Caco-2 (cell line): ENCODE measurements around the gene UGGT2. TPM values are rescaled to one million over a fixed set of nuclear protein-coding genes. Genes with fewer than 3 reads are reported as not detected.

Source experiments
- BruUV-seq: library from RNA; stranded (reverse); fragments of 400-500 nt; replicated peaks from 2 replicates; lab custom pipeline; 2021; lab: Mats Ljungman, UMichigan
- CTCF ChIA-PET: fragments of 300-600 bp; sonication (Branson Sonifier 250); formaldehyde crosslinking; loops from one replicate; lab custom pipeline; 2022; ENCODE audit warnings: antibody characterized with exemption; lab: Charles Lee
- POLR2A ChIA-PET: fragments of 300-600 bp; sonication (Branson Sonifier 250); formaldehyde crosslinking; loops from one replicate; lab custom pipeline; 2022; ENCODE audit warnings: antibody characterized with exemption; lab: Charles Lee
- DNase-seq, 2 experiments: peaks; one replicate each; pipeline versions ENCODE4 v3.0.0 to v3.0.0-alpha.2; 2020 to 2022
- H3K27me3 ChIP-seq: replicated peaks from 2 replicates; pipeline ENCODE4 v1.6.0; 2011; ENCODE audit warnings: low read length; ENCODE audit not compliant: control insufficient read depth, insufficient read depth
- H3K36me3 ChIP-seq: 2 replicates; pipeline ENCODE4 v1.5.1; 2011; ENCODE audit warnings: low read length; ENCODE audit not compliant: control insufficient read depth, insufficient read depth
- H3K4me1 ChIP-seq: fragments of 250-450 bp; sonication (Bioruptor Pico); 2 replicates; pipeline ENCODE4 v1.5.1; 2020; ENCODE audit warnings: mild to moderate bottlenecking
- H3K4me3 ChIP-seq: 2 replicates; pipeline ENCODE4 v1.5.1; 2011; ENCODE audit warnings: low read depth, mild to moderate bottlenecking, control low read depth, low read length
- H3K9me3 ChIP-seq: fragments of 250-450 bp; sonication (Bioruptor Pico); 2 replicates; pipeline ENCODE4 v1.5.1; 2020; ENCODE audit warnings: mild to moderate bottlenecking, moderate library complexity
- H3K27ac Mint-ChIP-seq: one replicate; pipeline ENCODE4 v1.8.0; 2022; ENCODE audit warnings: mixed read lengths; ENCODE audit not compliant: unreplicated experiment
- H3K27me3 Mint-ChIP-seq: one replicate; pipeline ENCODE4 v1.8.0; 2022; ENCODE audit warnings: mixed read lengths; ENCODE audit not compliant: insufficient read depth, unreplicated experiment
- H3K36me3 Mint-ChIP-seq: one replicate; pipeline ENCODE4 v1.8.0; 2022; ENCODE audit warnings: mild to moderate bottlenecking, mixed read lengths; ENCODE audit not compliant: insufficient read depth, unreplicated experiment
- H3K4me1 Mint-ChIP-seq: one replicate; pipeline ENCODE4 v1.8.0; 2022; ENCODE audit warnings: low read depth, mixed read lengths; ENCODE audit not compliant: unreplicated experiment
- H3K4me3 Mint-ChIP-seq: one replicate; pipeline ENCODE4 v1.8.0; 2022; ENCODE audit warnings: mild to moderate bottlenecking, moderate library complexity, mixed read lengths; ENCODE audit not compliant: unreplicated experiment
- H3K9me3 Mint-ChIP-seq: one replicate; pipeline ENCODE4 v1.8.0; 2022; ENCODE audit warnings: mixed read lengths; ENCODE audit not compliant: unreplicated experiment
- intact Hi-C: fragments of 100-400 bp; cut with micrococcal nuclease; formaldehyde crosslinking; loops from one replicate; pipeline ENCODE4 v1.10.0; 2022; ENCODE audit not compliant: unreplicated experiment
- total RNA-seq: library from RNA; stranded (reverse); gene quantifications from 2 replicates; pipeline ENCODE4 v1.2.3, GENCODE V29; 2022
- TF ChIP-seq, protein P1 (sequence below), 2 experiments: fragments of 200-600 bp in 1 of 2; IDR thresholded peaks; 1 replicate in 1 of 2; 2 replicates in 1 of 2; pipeline versions ENCODE4 v1.5.1 to v1.8.0; 2011 to 2022; ENCODE audit warnings: antibody characterized with exemption in 1 of 2, control low read depth in 1 of 2, inconsistent platforms in 1 of 2, low read depth in 1 of 2, low read length in 1 of 2, mild to moderate bottlenecking in 1 of 2, moderate library complexity in 1 of 2; ENCODE audit not compliant: insufficient read depth in 1 of 2, severe bottlenecking in 1 of 2, unreplicated experiment in 1 of 2

Gene UGGT2
- total RNA-seq, 1 experiment from 2014 or later: 35.5 TPM

DNA sequence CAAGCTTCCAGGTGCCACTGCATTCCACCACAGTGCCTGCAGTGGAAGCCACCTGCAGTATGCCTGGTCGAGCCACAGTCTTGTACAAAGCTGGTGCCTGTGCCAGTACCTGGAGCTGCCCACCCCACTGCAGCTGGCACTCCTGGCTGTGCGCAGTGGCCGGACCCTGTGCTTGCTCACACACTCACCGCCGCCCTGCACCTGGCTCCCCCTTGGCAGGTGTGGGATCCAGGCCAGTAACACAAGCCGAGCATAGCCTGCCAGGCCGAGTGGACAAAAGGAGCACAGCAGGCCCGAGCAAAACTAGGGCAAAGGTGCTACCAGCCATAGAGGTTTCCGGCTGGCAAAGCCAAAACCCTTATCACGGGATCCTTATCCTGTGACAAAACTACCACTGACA lies 18.5 kb downstream of the UGGT2 start:
- H3K9me3 ChIP-seq: no peaks in the 10 kb centered on the region
- H3K27me3 Mint-ChIP-seq: no peaks in the 10 kb centered on the region
- H3K36me3 ChIP-seq: no peaks in the 10 kb centered on the region
- ChIA-PET POLR2A (no interaction called here), CTCF (no interaction called here)
- BruUV-seq: no TSS peak
- no peaks in the 10 kb centered on the region for H3K9me3 Mint-ChIP-seq
- intact Hi-C loops: no loop called here
- TF ChIP-seq, protein P1, sequence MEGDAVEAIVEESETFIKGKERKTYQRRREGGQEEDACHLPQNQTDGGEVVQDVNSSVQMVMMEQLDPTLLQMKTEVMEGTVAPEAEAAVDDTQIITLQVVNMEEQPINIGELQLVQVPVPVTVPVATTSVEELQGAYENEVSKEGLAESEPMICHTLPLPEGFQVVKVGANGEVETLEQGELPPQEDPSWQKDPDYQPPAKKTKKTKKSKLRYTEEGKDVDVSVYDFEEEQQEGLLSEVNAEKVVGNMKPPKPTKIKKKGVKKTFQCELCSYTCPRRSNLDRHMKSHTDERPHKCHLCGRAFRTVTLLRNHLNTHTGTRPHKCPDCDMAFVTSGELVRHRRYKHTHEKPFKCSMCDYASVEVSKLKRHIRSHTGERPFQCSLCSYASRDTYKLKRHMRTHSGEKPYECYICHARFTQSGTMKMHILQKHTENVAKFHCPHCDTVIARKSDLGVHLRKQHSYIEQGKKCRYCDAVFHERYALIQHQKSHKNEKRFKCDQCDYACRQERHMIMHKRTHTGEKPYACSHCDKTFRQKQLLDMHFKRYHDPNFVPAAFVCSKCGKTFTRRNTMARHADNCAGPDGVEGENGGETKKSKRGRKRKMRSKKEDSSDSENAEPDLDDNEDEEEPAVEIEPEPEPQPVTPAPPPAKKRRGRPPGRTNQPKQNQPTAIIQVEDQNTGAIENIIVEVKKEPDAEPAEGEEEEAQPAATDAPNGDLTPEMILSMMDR (IDR thresholded peaks at IDR 0.05; ENCODE audit: insufficient read depth in 1 of 2, low read depth in 1 of 2, low read length in 1 of 2, severe bottlenecking in 1 of 2, unreplicated experiment in 1 of 2): no peak
- no peak overlapping the region for H3K4me3 ChIP-seq
- H3K4me3 Mint-ChIP-seq: no peak overlapping the region
- no peaks in the 10 kb centered on the region for H3K4me1 ChIP-seq
- no peaks in the 10 kb centered on the region for H3K27me3 ChIP-seq
- DNase-seq: no peak
- no peak overlapping the region for H3K27ac Mint-ChIP-seq
- peaks cover 5% of the 10 kb centered on the region for H3K36me3 Mint-ChIP-seq
- H3K4me1 Mint-ChIP-seq: no peaks in the 10 kb centered on the region

GRCh38 chr13:96033220-96034015 lies 19.8 kb downstream of the UGGT2 start:
- Mint-ChIP-seq H3K9me3 (no peaks in the 10 kb centered on the region), H3K27me3 (no peaks in the 10 kb centered on the region), H3K4me1 (no peaks in the 10 kb centered on the region), H3K4me3 (no peak overlapping the region), H3K27ac (no peak overlapping the region), H3K36me3 (peaks cover 5% of the 10 kb centered on the region)
- no peak for DNase-seq
- no peaks in the 10 kb centered on the region for H3K4me1 ChIP-seq
- H3K4me3 ChIP-seq: no peak overlapping the region
- POLR2A ChIA-PET: no interaction called here
- no peaks in the 10 kb centered on the region for H3K27me3 ChIP-seq
- no peaks in the 10 kb centered on the region for H3K36me3 ChIP-seq
- no TSS peak for BruUV-seq
- H3K9me3 ChIP-seq: no peaks in the 10 kb centered on the region
- CTCF ChIA-PET: interaction anchor here (1.0 kb wide), 1 partner anchor 14 kb away, joined by 3 read pairs; no protein-coding TSS in a partner anchor
- TF ChIP-seq, protein P1 (IDR thresholded peaks at IDR 0.05; ENCODE audit: insufficient read depth in 1 of 2, low read depth in 1 of 2, low read length in 1 of 2, severe bottlenecking in 1 of 2, unreplicated experiment in 1 of 2): no peak
- intact Hi-C loops: no loop called here

GRCh38 chr13:96032717-96033116 lies 20.5 kb downstream of the UGGT2 start:
- intact Hi-C loops: no loop called here
- TF ChIP-seq, protein P1 (IDR thresholded peaks at IDR 0.05; ENCODE audit: insufficient read depth in 1 of 2, low read depth in 1 of 2, low read length in 1 of 2, severe bottlenecking in 1 of 2, unreplicated experiment in 1 of 2): no peak
- Mint-ChIP-seq H3K4me1 (no peaks in the 10 kb centered on the region), H3K27me3 (no peaks in the 10 kb centered on the region), H3K9me3 (no peaks in the 10 kb centered on the region), H3K4me3 (no peak overlapping the region), H3K27ac (no peak overlapping the region), H3K36me3 (peaks cover 5% of the 10 kb centered on the region)
- Histone ChIP-seq H3K36me3 (no peaks in the 10 kb centered on the region), H3K4me1 (no peaks in the 10 kb centered on the region), H3K27me3 (no peaks in the 10 kb centered on the region), H3K9me3 (no peaks in the 10 kb centered on the region), H3K4me3 (no peak overlapping the region)
- CTCF ChIA-PET: interaction anchor here (1.0 kb wide), 1 partner anchor 13 kb away, joined by 3 read pairs; no protein-coding TSS in a partner anchor
- no TSS peak for BruUV-seq
- DNase-seq: no peak
- POLR2A ChIA-PET: no interaction called here
